NCI-H2196 (cell line): Measurements from ENCODE around the gene LASP1NB.
"Not testable (repeated sequence)": the region's sequence is repeated elsewhere in the genome, so short reads cannot be mapped to it uniquely, and the experiment has no call there.

ENCODE experiments used
- DNase-seq: peaks from one replicate; lab custom pipeline; 2025; ENCODE audit not compliant: unreplicated experiment; lab: John Stamatoyannopoulos, UW

The LASP1NB gene

DNA sequence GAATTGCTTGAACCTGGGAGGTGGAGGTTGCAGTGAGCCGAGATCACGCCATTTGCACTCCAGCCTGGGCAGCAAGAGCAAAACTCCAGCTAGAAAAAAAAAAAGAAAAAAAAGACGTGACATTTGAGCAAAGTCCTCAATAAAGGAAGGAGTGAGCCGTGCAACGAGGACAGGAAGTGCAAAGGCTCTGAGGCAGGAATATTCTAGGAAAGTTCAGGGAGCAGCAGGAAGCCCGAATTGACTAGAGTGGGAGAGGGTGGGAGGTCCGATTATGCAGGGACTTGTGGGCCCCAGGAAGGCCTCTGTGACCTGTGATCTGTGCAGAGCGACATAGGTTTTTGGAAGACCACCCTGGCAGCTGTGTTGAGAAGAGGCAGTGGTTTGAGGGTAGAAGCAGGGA lies 8.6 kb upstream of the LASP1NB start:
- no peak for DNase-seq

DNA sequence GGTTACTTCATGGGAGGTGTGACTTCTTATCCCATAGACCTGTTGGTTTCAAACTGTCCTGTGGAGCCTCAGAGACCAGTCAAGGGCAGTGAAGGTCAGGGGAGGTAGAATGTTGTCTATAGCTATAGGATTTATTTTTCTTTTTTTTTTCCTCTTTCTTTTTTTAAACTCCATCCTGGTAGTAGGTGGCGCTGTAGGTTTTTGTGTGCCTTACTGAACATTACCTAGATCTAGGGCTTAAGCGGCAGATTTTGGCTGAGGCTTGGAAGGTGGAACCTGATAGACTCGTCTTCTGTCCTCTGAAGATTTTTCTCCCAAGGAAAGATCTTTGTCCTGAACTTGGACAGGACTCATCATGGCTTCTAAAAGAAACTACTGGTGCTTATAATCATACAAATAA lies 8.2 kb upstream of the LASP1NB start:
- no peak for DNase-seq

DNA sequence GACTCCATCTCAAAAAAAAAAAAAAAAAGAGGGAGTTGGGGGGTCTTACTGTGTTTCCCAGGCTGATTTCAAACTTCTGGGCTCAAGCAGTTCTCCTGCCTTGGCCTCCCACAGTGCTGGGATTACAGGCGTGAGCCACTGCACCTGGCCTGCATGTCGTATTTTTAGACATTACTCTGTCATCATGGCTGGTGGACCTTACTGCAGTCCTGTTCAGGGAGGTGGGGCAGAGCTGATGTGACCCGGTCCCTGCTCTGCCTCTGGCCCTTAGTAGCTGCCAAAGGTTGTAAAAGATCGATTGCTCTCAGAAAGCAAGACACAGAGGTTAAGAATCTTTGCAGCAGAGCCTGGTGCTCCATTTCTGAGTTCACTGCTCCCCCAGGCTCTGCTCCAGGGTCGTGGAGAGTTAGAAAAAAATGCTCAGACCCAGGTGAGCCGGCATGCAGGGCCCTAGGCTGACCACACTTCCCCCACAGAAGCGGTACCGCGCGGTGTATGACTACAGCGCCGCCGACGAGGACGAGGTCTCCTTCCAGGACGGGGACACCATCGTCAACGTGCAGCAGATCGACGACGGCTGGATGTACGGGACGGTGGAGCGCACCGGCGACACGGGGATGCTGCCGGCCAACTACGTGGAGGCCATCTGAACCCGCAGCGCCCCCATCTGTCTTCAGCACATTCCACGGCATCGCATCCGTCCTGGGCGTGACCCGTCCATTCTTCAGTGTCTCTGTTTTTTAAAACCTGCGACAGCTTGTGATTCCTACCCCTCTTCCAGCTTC lies 7.1 kb upstream of the LASP1NB start:
- no peak for DNase-seq

DNA sequence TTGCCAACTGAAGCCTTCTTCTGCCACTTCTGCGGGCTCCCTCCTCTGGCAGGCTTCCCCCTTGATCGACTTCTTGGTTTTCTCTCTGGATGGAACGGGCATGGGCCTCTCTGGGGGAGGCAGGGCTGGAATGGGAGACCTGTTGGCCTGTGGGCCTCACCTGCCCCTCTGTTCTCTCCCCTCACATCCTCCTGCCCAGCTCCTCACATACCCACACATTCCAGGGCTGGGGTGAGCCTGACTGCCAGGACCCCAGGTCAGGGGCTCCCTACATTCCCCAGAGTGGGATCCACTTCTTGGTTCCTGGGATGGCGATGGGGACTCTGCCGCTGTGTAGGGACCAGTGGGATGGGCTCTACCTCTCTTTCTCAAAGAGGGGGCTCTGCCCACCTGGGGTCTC lies 6.5 kb upstream of the LASP1NB start:
- DNase-seq = no peak

DNA sequence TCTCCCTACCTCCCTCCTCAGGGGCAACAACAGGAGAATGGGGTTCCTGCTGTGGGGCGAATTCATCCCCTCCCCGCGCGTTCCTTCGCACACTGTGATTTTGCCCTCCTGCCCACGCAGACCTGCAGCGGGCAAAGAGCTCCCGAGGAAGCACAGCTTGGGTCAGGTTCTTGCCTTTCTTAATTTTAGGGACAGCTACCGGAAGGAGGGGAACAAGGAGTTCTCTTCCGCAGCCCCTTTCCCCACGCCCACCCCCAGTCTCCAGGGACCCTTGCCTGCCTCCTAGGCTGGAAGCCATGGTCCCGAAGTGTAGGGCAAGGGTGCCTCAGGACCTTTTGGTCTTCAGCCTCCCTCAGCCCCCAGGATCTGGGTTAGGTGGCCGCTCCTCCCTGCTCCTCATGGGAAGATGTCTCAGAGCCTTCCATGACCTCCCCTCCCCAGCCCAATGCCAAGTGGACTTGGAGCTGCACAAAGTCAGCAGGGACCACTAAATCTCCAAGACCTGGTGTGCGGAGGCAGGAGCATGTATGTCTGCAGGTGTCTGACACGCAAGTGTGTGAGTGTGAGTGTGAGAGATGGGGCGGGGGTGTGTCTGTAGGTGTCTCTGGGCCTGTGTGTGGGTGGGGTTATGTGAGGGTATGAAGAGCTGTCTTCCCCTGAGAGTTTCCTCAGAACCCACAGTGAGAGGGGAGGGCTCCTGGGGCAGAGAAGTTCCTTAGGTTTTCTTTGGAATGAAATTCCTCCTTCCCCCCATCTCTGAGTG lies 5.9 kb upstream of the LASP1NB start:
- no peak for DNase-seq

DNA sequence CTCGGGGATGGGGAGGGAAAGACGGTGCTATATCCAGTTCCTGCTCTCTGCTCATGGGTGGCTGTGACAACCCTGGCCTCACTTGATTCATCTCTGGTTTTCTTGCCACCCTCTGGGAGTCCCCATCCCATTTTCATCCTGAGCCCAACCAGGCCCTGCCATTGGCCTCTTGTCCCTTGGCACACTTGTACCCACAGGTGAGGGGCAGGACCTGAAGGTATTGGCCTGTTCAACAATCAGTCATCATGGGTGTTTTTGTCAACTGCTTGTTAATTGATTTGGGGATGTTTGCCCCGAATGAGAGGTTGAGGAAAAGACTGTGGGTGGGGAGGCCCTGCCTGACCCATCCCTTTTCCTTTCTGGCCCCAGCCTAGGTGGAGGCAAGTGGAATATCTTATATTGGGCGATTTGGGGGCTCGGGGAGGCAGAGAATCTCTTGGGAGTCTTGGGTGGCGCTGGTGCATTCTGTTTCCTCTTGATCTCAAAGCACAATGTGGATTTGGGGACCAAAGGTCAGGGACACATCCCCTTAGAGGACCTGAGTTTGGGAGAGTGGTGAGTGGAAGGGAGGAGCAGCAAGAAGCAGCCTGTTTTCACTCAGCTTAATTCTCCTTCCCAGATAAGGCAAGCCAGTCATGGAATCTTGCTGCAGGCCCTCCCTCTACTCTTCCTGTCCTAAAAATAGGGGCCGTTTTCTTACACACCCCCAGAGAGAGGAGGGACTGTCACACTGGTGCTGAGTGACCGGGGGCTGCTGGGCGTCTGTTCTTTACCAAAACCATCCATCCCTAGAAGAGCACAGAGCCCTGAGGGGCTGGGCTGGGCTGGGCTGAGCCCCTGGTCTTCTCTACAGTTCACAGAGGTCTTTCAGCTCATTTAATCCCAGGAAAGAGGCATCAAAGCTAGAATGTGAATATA lies 4.8 kb upstream of the LASP1NB start:
- no peak for DNase-seq

DNA sequence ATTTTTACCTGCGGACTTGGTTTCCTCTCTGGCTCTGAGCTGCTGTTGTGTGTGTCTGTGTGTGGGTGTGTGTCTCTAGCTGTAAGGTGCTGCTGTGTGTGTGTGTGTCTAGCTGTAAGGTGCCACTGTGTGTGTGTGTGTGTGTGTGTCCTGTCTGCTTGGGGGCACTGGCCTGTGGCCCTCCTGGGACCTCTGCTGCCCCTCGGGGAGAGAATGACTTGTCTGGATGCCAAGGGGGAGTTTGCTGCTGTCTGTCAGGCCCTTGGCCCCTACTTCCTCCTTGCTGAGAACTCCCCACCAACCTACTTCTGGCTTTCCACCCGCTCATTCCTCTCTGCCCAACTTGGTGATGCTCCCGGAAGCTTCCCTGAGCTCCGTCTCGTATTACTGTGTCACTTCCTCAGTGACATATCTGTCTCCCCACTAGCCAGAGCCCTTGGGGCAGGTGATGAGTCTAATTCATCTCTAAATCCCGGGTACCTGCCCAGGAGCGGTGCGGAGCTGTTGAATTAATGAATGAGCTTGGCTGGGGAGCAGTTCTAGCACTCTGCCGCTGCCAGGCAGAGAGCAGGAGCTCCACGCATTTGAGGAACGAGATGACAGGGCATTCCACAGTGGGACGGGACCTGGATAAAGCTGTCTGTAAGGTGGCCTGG lies 3.5 kb upstream of the LASP1NB start:
- no peak for DNase-seq

DNA sequence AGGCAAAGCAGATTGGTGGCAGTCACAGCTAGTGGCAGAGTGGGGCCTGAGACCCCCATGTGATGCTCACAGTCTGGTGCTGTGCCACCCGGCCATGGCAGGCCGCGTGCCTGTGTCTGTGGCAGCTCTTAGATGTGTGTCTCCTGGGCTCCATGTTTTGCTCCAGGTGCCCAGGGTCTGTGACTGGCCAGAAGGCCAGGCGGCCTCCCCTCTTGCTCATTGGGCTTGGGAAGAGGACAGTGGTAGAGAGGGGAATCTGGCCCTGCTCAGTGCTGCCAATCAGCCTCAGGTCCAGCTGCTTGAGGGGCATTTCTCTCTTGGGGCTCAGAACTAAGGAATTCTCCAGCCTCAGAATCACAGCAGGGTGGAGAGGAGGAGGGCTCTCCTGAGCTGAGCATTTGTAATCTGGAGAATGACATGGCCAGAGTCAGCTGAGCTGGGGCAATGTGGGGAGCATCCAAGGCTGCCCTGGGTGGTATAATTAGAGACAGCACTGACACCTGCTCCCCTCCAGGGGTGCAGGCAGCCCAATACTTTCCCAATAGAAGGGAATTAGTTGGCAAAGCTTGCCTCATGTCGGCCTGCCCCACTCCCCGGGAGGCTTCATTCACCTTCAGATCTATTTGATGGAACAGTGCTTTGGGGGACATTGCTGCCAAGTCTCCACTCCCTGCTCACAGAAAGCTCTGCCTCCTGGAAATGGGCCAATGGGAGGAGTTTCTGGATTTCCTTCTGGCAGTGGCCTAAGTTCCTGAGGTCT lies 2.7 kb upstream of the LASP1NB start:
- peak; percentile 55 for DNase-seq

DNA sequence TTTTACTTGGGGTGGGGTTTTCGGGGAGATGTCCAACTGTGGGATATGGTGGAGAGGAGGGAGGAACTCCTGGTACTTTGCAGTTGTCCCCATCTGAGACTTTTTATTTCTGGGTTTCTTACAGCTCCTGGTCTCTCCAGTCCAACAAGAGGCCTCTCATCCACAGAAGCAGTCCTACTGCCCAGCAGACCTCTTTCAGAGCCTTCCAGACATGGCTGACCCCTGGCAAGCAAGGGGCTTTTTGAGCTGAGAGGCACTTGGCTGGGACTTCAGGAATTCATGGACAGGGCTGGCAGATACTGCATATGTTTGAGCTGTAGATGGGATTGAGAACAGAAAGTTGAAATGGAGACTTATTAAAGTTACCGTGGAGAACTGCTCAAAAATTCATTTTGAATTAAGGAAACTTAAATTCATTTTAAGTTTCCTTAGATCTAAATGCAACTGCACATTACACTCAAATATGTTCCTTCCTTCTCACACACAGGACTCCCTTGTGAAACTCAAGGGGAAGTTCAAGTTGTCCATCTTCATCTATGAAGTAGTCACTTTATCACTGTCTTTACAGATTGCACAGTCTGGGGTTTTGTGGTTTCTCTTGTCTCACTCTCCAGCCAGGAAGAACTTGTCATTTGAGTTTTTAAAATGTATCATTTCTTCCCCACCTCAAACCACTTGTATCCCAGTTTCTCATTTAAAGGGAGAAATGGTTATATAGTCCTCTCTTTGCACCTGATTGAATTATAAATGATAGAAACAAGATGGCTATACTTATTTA lies 1.1 kb downstream of the LASP1NB start:
- DNase-seq = no peak

DNA sequence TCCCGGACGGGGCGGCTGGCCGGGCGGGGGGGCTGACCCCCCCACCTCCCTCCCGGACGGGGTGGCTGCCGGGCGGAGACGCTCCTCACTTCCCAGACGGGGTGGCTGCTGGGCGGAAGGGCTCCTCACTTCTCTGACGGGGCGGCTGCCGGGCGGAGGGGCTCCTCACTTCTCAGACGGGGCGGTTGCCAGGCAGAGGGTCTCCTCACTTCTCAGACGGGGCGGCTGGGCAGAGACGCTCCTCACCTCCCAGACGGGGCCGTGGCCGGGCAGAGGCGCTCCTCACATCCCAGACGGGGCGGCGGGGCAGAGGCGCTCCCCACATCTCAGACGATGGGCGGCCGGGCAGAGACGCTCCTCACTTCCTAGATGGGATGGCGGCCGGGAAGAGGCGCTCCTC lies 5.4 kb downstream of the LASP1NB start:
- not testable (repeated sequence) for DNase-seq

DNA sequence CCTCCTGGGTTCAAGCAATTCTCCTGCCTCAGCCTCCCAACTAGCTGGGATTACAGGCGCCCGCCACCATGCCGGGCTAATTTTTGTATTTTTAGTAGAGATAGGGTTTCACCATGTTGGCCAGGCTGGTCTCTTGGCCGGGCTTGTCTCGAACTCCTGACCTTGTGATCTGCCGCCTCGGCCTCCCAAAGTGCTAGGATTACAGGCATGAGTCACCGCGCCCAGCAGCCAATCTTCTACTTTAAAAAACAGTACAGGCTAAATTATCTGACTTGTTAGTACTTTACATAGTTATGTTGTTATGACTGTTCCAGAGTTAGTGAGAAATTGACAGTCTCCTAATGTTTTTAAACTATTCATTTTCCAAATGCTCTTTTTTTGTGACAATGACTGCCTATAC lies 8.5 kb downstream of the LASP1NB start:
- DNase-seq = not testable (repeated sequence)

DNA sequence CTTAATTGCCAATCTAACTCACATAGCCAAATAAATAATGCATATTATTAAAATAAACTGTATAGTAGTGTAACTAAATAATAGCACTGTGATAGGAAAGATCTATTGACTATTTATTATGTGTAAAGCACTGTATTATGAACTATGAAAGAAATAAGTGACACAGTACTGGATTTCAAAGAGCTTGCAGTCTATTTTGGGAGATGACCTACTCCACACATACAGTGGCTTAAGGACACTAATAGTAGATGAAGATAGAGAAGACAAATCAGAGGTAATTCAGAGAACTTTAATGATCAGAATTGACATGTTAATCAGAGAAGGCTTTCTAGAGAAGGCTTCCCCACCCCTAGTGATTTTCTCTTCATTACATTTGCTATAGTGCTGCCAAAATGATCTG lies 14.6 kb downstream of the LASP1NB start:
- no peak for DNase-seq

DNA sequence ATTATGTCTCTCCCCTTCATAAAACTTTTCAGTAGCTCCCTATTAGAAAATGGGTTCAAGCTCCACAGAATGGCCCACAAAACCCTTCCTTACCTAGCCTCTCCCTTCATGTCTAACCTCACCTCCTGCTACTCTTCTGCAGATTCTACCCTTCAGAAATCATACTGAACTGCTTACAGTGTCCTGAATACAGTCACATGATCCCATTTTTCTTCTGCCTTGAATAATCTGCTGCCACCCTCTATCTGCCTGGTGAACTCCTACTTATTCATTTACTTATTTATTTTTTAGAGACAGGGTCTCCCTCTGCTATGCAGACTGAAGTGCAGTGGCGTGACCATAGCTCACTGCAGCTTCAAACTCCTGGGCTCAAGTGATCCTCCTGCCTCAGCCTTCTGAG lies 15.0 kb downstream of the LASP1NB start:
- no peak for DNase-seq

DNA sequence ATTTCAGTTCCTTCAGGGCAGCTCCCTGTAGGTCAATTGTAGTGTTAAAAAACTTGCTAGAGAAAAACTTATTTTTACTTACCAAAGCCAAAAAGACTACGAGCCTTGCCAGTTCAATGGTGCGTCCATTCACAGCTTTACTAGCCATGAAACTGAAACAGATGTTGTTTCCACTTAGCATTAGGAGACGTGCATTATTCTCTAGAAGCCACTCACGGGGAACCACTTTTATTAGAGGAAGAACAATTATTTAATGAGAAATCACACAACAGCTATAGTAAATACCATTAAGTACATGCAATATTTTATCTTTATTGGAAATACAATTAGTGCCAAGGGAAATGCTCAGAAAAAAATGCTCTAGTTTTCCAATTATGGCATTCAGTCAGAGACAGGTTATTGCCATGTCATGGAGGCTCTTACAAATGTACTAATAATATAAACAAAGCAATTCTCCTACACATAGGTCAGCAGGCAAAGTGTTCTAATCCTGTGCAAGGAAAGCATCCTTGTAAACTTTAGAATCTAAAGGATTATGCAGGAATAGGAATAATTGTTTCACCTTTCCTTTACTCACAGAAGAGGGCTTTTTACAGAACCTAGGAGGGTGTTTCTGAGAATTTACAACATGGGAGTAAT lies 17.4 kb downstream of the LASP1NB start:
- no peak for DNase-seq

DNA sequence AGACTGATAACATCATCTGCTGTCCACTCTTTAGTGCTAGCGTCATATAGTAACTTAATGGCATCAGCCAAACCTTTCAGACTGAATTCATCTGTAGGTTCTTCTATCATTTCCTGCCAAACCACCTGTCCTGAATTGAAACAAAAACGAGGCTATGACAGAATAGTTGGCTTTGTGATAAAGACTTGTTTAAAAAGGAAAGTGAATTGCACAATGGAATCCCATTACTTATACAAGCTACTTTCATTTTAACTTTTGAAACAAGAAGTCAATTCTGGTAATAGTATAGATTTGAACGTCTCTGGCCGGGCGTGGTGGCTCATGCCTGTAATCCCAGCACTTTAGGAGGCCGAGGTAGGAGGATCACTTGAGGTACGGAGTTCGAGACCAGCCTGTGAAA lies 18.2 kb downstream of the LASP1NB start:
- no peak for DNase-seq

DNA sequence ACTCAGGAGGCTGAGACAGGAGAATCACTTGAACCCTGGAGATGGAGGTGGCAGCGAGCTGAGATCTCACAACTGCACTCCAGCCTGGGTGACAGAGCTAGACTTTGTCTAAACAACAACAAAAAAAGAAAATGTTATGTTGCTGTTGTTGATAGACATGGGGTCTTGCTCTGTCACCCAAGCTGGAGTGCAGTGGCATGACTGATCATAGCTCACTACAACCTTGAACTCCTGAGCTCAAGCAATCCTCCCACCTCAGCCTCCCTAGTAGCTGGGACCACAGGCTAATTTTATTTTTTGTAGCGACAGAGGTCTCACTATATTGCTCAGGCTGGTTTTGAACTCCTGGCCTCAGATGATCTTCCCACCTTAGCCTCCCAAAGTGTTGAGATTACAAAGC lies 21.8 kb downstream of the LASP1NB start:
- no peak for DNase-seq

DNA sequence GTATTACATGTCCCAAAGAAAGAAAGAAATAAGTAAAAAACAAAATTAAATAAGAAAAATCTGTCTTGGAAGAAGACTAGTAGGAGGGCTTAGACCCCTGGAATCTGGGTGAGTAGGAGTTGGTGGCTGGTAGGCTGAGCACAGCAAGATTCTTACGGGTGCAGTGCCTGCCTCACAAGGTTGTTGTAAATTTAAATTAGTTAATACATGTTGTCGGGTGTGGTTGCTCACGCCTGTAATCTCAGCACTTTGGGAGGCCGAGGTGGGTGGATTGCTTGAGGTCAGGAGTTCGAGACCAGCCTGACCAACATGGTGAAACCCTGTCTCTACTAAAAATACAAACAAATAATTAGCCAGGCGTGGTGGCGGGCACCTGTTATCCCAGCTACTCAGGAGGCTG lies 28.4 kb downstream of the LASP1NB start:
- not testable (repeated sequence) for DNase-seq

DNA sequence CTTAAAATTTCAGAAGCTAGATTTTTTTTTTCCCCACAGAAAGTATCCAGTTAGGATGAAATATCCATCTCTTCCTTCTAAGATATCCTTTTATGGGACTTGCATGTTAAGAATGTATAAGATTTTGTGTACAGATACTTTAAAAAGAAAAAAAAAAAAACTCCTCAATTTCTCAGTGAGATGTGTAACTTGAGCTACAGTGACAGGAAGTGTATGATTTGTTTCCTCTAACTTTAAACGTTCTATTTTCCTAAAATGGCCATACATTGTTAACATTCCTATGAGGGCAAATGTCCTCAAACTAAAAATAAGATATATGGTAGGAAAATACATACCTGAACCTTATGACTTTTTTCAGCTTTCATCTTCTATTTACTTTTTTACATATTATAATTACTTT lies 32.9 kb downstream of the LASP1NB start:
- DNase-seq = no peak

DNA sequence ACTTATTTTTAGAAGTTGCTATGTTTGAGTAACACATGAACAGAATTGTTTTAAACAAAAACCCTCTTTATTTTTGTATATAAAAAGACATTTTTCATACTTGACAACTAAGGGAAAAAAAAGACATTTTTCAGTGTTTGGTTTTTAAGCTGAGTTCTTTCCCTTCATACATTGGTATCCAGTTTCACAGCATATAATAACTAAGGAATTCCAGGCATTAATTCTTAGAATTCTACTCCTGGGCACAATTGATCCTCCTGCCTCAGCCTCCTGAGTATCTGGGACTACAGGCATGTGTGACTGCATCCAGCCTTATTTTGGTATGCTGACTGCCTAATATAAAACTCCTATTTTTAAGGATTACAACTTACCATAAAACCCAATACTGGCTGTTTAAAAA lies 33.3 kb downstream of the LASP1NB start:
- no peak for DNase-seq
